GM12892 (cell line): ENCODE data around the gene BTG4.

Source experiments
- POLR2A ChIP-seq: IDR thresholded peaks from 2 replicates; pipeline ENCODE4 v1.6.1; 2011; ENCODE audit warnings: low read depth, low read length, control low read depth
- POLR2AphosphoS5 ChIP-seq: IDR thresholded peaks from 2 replicates; pipeline ENCODE4 v1.6.1; 2011; ENCODE audit warnings: low read depth, low read length, control low read depth
- TAF1 ChIP-seq: IDR thresholded peaks from 2 replicates; pipeline ENCODE4 v1.6.1; 2011; ENCODE audit warnings: low read depth, mild to moderate bottlenecking, control low read depth, low read length, borderline replicate concordance

DNA sequence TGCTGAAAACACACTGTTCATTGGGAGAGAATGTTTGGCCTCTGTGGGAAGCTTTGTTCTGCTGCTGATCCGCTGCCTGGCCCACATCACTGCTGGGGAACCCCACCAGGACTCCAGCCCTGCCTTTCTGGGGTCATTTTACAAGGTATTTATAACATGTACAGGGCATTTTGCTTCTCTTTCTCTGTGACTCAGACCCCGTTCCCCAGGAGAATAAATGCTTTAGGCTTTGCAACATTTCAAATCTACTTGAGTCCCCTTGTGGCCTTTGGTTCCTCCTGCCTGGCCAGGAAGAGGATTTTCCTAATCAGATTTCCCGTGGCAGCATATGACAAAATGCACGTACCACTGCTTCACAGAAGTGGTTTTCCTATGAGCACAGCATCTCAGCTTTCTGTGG is 43.0 kb downstream of the BTG4 start:
- TF ChIP-seq POLR2AphosphoS5 (no peak), POLR2A (no peak), TAF1 (no peak)
